H1 (cell line): Measurements from ENCODE around the gene OLA1. TPM values are rescaled to one million over a fixed set of nuclear protein-coding genes. Genes with fewer than 3 reads are reported as not detected.

ENCODE experiments used
- CTCF ChIA-PET: fragments of 300-600 bp; sonication (Branson Sonifier 250); formaldehyde crosslinking; loops from one replicate; lab custom pipeline; 2021; ENCODE audit not compliant: partially characterized antibody; lab: Charles Lee
- POLR2A ChIA-PET: fragments of 300-600 bp; sonication (Branson Sonifier 250); formaldehyde crosslinking; loops from one replicate; lab custom pipeline; 2021; ENCODE audit warnings: inconsistent platforms; ENCODE audit not compliant: partially characterized antibody; lab: Charles Lee
- DNase-seq, 2 experiments: peaks; one replicate each; pipeline versions ENCODE4 v3.0.0 to v3.0.0-alpha.2; 2010 to 2022; ENCODE audit warnings: low spot score in 2 of 2, low read depth in 1 of 2, mixed read lengths in 1 of 2
- FAIRE-seq: peaks from 2 replicates; lab custom pipeline; 2011; peaks lifted over from hg19 to GRCh38; lab: Jason Lieb, UNC
- H2AFZ ChIP-seq: 2 replicates; pipeline ENCODE4 v1.8.1; 2012; ENCODE audit warnings: low read length, inconsistent platforms
- H2AK5ac ChIP-seq: 2 replicates; pipeline ENCODE4 v1.6.1; 2013; ENCODE audit warnings: low read depth, low read length
- H2BK120ac ChIP-seq: replicated peaks from 2 replicates; pipeline ENCODE3; 2013; ENCODE audit warnings: low read depth, low read length, inconsistent platforms
- H2BK12ac ChIP-seq: 2 replicates; pipeline ENCODE4 v1.6.1; 2013; ENCODE audit warnings: low read depth, low read length
- H2BK15ac ChIP-seq: 2 replicates; pipeline ENCODE4 v1.6.1; 2013; ENCODE audit warnings: low read length
- H2BK20ac ChIP-seq: 2 replicates; pipeline ENCODE4 v1.6.1; 2013; ENCODE audit warnings: low read length
- H2BK5ac ChIP-seq: 2 replicates; pipeline ENCODE4 v1.6.1; 2013; ENCODE audit warnings: low read depth, low read length
- H3K14ac ChIP-seq: 2 replicates; pipeline ENCODE4 v1.6.1; 2013; ENCODE audit warnings: inconsistent platforms; ENCODE audit not compliant: insufficient read length
- H3K18ac ChIP-seq: 2 replicates; pipeline ENCODE4 v1.6.1; 2013; ENCODE audit warnings: low read length; ENCODE audit errors: extremely low read depth
- H3K23ac ChIP-seq: 2 replicates; pipeline ENCODE4 v1.6.1; 2013; ENCODE audit warnings: inconsistent platforms; ENCODE audit not compliant: insufficient read length
- H3K23me2 ChIP-seq: 2 replicates; pipeline ENCODE4 v1.6.1; 2013; ENCODE audit warnings: low read depth, low read length
- H3K27ac ChIP-seq: 2 replicates; pipeline ENCODE4 v1.6.1; 2011; ENCODE audit warnings: low read depth, low read length, inconsistent platforms
- H3K27me3 ChIP-seq, 4 experiments: replicated peaks in 1 of 4; 1 replicate in 1 of 4; 2 replicates in 3 of 4; pipeline versions ENCODE4 v1.6.1 to v1.8.1; 2011 to 2013; ENCODE audit warnings: low read length in 3 of 4, mild to moderate bottlenecking in 3 of 4, inconsistent platforms in 2 of 4, mixed read lengths in 2 of 4, moderate library complexity in 1 of 4; ENCODE audit not compliant: control insufficient read depth in 3 of 4, insufficient read depth in 3 of 4; ENCODE audit errors: extremely low read depth in 1 of 4
- H3K36me3 ChIP-seq, 4 experiments: 2 replicates each; pipeline versions ENCODE4 v1.6.1 to v1.8.1; 2011 to 2013; ENCODE audit warnings: mild to moderate bottlenecking in 4 of 4, low read length in 3 of 4, moderate library complexity in 2 of 4, control low read depth in 1 of 4, inconsistent platforms in 1 of 4; ENCODE audit not compliant: insufficient read depth in 4 of 4, control insufficient read depth in 2 of 4
- H3K4ac ChIP-seq: replicated peaks from 2 replicates; pipeline ENCODE3; 2013; ENCODE audit warnings: low read length, low read depth, mixed read lengths, inconsistent platforms; ENCODE audit not compliant: insufficient read length
- H3K4me1 ChIP-seq, 4 experiments: replicated peaks in 1 of 4; 1 replicate in 1 of 4; 2 replicates in 3 of 4; pipeline versions ENCODE4 v1.6.1 to v1.8.1; 2011 to 2013; ENCODE audit warnings: low read length in 3 of 4, inconsistent platforms in 2 of 4, mixed read lengths in 1 of 4; ENCODE audit not compliant: insufficient read depth in 4 of 4, control insufficient read depth in 3 of 4
- H3K4me2 ChIP-seq, 2 experiments: 2 replicates each; pipeline versions ENCODE4 v1.6.1 to v1.8.1; 2011 to 2013; ENCODE audit warnings: low read depth in 2 of 2, low read length in 2 of 2, control low read depth in 1 of 2, inconsistent platforms in 1 of 2, mild to moderate bottlenecking in 1 of 2; ENCODE audit not compliant: insufficient read depth in 1 of 2
- H3K4me3 ChIP-seq, 4 experiments: fragments of 200-600, 300-600 bp in 1 of 4; sonication (generic), shearing (Covaris generic), sonication (Bioruptor Twin) in 1 of 4; 2 replicates each; pipeline versions ENCODE4 v1.5.1 to v1.8.1; 2011 to 2016; ENCODE audit warnings: low read length in 4 of 4, low read depth in 3 of 4, control low read depth in 2 of 4, inconsistent platforms in 2 of 4, mild to moderate bottlenecking in 2 of 4, mixed read lengths in 1 of 4, moderate library complexity in 1 of 4; ENCODE audit not compliant: insufficient read depth in 2 of 4; ENCODE audit errors: extremely low read depth in 1 of 4
- H3K56ac ChIP-seq: replicated peaks from 2 replicates; pipeline ENCODE3; 2013; ENCODE audit warnings: low read depth, mild to moderate bottlenecking, mixed read lengths, low read length, inconsistent platforms; ENCODE audit not compliant: insufficient read length
- H3K79me1 ChIP-seq: 2 replicates; pipeline ENCODE4 v1.6.1; 2013; ENCODE audit warnings: low read depth, low read length, control low read depth
- H3K79me2 ChIP-seq, 2 experiments: 2 replicates each; pipeline versions ENCODE4 v1.6.1 to v1.8.1; 2012 to 2013; ENCODE audit warnings: low read length in 2 of 2, mild to moderate bottlenecking in 2 of 2, inconsistent platforms in 1 of 2; ENCODE audit not compliant: insufficient read depth in 2 of 2, control insufficient read depth in 1 of 2
- H3K9ac ChIP-seq, 4 experiments: replicated peaks in 1 of 4; 1 replicate in 1 of 4; 2 replicates in 3 of 4; pipeline versions ENCODE4 v1.6.1 to v1.8.1; 2011 to 2013; ENCODE audit warnings: low read depth in 3 of 4, low read length in 3 of 4, control low read depth in 2 of 4, mild to moderate bottlenecking in 2 of 4, moderate library complexity in 2 of 4, inconsistent platforms in 1 of 4; ENCODE audit errors: extremely low read depth in 1 of 4
- H3K9me3 ChIP-seq, 2 experiments: 2 replicates each; pipeline versions ENCODE4 v1.6.1 to v1.8.1; 2012 to 2013; ENCODE audit warnings: mild to moderate bottlenecking in 2 of 2, moderate library complexity in 2 of 2, control low read depth in 1 of 2, inconsistent platforms in 1 of 2, low read depth in 1 of 2, low read length in 1 of 2, mixed read lengths in 1 of 2; ENCODE audit not compliant: insufficient read depth in 2 of 2
- H4K20me1 ChIP-seq, 2 experiments: replicated peaks in 1 of 2; 2 replicates each; pipeline versions ENCODE3 to v1.8.1; 2011 to 2013; ENCODE audit warnings: inconsistent platforms in 2 of 2, low read length in 2 of 2, mild to moderate bottlenecking in 1 of 2; ENCODE audit not compliant: insufficient read depth in 2 of 2, control insufficient read depth in 1 of 2
- H4K5ac ChIP-seq: 2 replicates; pipeline ENCODE4 v1.6.1; 2013; ENCODE audit warnings: low read length, low read depth, mixed read lengths, inconsistent platforms; ENCODE audit not compliant: insufficient read length
- H4K8ac ChIP-seq: 2 replicates; pipeline ENCODE4 v1.8.0; 2013; ENCODE audit warnings: mild to moderate bottlenecking, moderate library complexity, low read length, inconsistent platforms; ENCODE audit not compliant: insufficient read depth; ENCODE audit errors: extremely low read depth
- H4K91ac ChIP-seq: replicated peaks from 2 replicates; pipeline ENCODE3; 2013; ENCODE audit warnings: low read length, mixed read lengths, inconsistent platforms; ENCODE audit not compliant: insufficient read length
- CEBPB ChIP-seq: IDR thresholded peaks from 2 replicates; pipeline ENCODE4 v1.6.1; 2012; ENCODE audit warnings: low read depth, low read length
- CREB1 ChIP-seq: IDR thresholded peaks from 2 replicates; pipeline ENCODE4 v1.6.1; 2012; ENCODE audit warnings: inconsistent platforms
- JUND ChIP-seq: IDR thresholded peaks from 2 replicates; pipeline ENCODE4 v1.6.1; 2011; ENCODE audit warnings: mild to moderate bottlenecking, improper control_type of control experiment, low read length
- KDM4A ChIP-seq: IDR thresholded peaks from one replicate; pipeline ENCODE4 v1.7.1; 2012; ENCODE audit warnings: low read depth, mild to moderate bottlenecking, moderate library complexity, low read length, inconsistent platforms; ENCODE audit not compliant: severe bottlenecking
- WGBS, 2 experiments: shearing (Covaris generic) in 1 of 2; methylation state at CpG; one replicate each; pipeline versions ENCODE4 v1.1.6 to v1.1.7; 2013 to 2015; ENCODE audit warnings: low lambda C conversion rate in 2 of 2, mixed read lengths in 2 of 2, inconsistent platforms in 1 of 2, low coverage in 1 of 2, missing lambda C conversion rate in 1 of 2; ENCODE audit not compliant: insufficient replicate concordance in 2 of 2, insufficient coverage in 1 of 2, insufficient read length in 1 of 2; ENCODE audit errors: extremely low coverage in 1 of 2, missing lambda C conversion rate in 1 of 2; 5-methylcytosine and 5-hydroxymethylcytosine counted together
- polyA plus RNA-seq, 7 experiments: library from polyadenylated mRNA; depleted of rRNA in 3 of 7; stranded (reverse) in 5 of 7; unstranded in 2 of 7; fragments of >200 nt in 5 of 7; fragments of 200-250 nt in 2 of 7; gene quantifications; 1 replicate in 5 of 7; 2 replicates in 1 of 7; 4 replicates in 1 of 7; pipeline versions ENCODE4 v1.2.1 to v1.2.3, GENCODE V29; 2011 to 2013; ENCODE audit warnings: missing spikeins in 2 of 7, mixed read lengths in 2 of 7
- total RNA-seq: library from RNA; stranded (reverse); fragmentation: NEBNext Ultra II Directional; extraction: Animal tissue kit (Norgen Biotek cat#: 25700); gene quantifications from 2 replicates; pipeline ENCODE4 v1.2.1, GENCODE V29; 2021

The OLA1 gene
- total and polyA plus RNA-seq, 2 of the 8 experiments (the other 6 are each of a cell fraction or from before 2014, with no cell fraction given), result 39.3 to 158 TPM

- Histone ChIP-seq H3K23me2 (peaks cover 3% of the 10 kb centered on the region; the same call in 1 of the 2 replicates), H3K27me3 (no peaks in the 10 kb centered on the region; a peak in 1 of 7 replicates), H3K4me3 (no peak overlapping the region), H3K18ac (peak overlapping the region; percentile 83), H4K5ac (no peak overlapping the region), H4K91ac (peak overlapping the region; percentile 52), H2BK12ac (peak overlapping the region; percentile 87; the same call in 1 of the 2 replicates), H2BK5ac (peak overlapping the region; percentile 76; the same call in 1 of the 2 replicates), H2BK120ac (peak overlapping the region; percentile 40), H3K23ac (no peak overlapping the region), H4K8ac (peak overlapping the region; percentile 85; the same call in 1 of the 2 replicates), H3K9me3 (no peaks in the 10 kb centered on the region), H3K79me2 (no peaks in the 10 kb centered on the region), H3K9ac (no peak overlapping the region; a peak in 1 of 7 replicates), H2AK5ac (no peak overlapping the region), H3K56ac (no peak overlapping the region), H3K27ac (no peak overlapping the region), H2BK20ac (no peak overlapping the region), H3K4me2 (peak overlapping the region in 1 of 2 experiments; percentile 30; a peak in 1 of 4 replicates), H2BK15ac (peak overlapping the region; percentile 88; the same call in 1 of the 2 replicates), H3K4ac (no peak overlapping the region), H3K14ac (no peak overlapping the region), H3K36me3 (no peaks in the 10 kb centered on the region), H3K79me1 (no peaks in the 10 kb centered on the region), H2AFZ (peak overlapping the region; percentile 91; the same call in 1 of the 2 replicates), H3K4me1 (peaks cover 8 to 23% (median 15%) of the 10 kb centered on the region in 4 experiments), H4K20me1 (no peaks in the 10 kb centered on the region)
- 91% methylated on average over 47 of the region's 47 CpGs; no CpG with 5 or more reads in 1 of the 2 experiments for WGBS, 2 experiments
- no peak for FAIRE-seq
- POLR2A ChIA-PET, result interaction anchor here (1.1 to 2.9 kb wide), 3 partner anchors 10 to 13 kb away, joined by 4 to 15 read pairs (median 8); no protein-coding TSS in a partner anchor
- TF ChIP-seq CEBPB (peak; percentile 87), KDM4A (no peak), CREB1 (no peak), JUND (no peak)
- no peak for DNase-seq
- CTCF ChIA-PET, result interaction anchor here (0.8 to 2.3 kb wide), 8 partner anchors 9 to 319 kb away, joined by 3 to 16 read pairs (median 4); no protein-coding TSS in a partner anchor
Observed at GRCh38 chr2:174025271-174026121, 222.8 kb downstream of the OLA1 start.
